Measurements from ENCODE around the gene GPS1.

The GPS1 gene

DNA sequence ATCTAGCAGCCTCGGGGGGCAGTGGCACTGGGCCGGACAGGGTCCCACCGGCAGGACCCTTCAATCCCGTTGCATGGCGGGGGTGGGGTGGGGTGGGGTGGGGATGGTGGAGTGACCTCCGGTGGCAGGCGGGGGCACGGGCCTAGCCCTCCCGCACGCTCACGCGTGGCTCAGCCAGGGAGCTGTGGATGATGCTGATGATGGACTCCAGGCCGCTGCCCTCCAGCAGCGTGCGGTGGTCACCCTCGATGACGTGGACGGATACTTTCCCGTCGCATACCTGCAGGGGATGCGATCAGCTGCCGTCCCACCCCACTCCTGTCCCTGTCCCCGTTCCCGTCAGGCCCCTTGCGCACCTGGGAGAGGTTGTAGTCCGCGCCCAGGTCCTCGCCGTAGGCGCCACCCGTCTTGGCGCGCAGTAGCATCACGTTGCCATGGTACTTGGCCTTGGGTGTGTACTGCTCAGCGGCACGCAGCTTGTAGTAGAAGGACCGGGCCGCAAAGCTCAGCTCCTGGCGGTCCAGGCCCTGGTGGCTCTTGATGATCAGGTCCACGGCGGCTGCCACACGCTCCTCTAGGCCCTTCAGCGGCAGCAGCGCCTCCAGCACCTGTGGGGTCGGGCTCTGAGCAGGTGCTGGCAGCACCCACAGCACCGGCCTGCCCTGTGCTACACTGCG, 27.4 kb downstream of the GPS1 start:
- no peak for DNase-seq (ENCODE audit: extremely low read depth, low read depth)
- TF ChIP-seq, protein P1, sequence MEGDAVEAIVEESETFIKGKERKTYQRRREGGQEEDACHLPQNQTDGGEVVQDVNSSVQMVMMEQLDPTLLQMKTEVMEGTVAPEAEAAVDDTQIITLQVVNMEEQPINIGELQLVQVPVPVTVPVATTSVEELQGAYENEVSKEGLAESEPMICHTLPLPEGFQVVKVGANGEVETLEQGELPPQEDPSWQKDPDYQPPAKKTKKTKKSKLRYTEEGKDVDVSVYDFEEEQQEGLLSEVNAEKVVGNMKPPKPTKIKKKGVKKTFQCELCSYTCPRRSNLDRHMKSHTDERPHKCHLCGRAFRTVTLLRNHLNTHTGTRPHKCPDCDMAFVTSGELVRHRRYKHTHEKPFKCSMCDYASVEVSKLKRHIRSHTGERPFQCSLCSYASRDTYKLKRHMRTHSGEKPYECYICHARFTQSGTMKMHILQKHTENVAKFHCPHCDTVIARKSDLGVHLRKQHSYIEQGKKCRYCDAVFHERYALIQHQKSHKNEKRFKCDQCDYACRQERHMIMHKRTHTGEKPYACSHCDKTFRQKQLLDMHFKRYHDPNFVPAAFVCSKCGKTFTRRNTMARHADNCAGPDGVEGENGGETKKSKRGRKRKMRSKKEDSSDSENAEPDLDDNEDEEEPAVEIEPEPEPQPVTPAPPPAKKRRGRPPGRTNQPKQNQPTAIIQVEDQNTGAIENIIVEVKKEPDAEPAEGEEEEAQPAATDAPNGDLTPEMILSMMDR (IDR thresholded peaks at IDR 0.05; ENCODE audit: low read depth, low read length), result no peak

DNA sequence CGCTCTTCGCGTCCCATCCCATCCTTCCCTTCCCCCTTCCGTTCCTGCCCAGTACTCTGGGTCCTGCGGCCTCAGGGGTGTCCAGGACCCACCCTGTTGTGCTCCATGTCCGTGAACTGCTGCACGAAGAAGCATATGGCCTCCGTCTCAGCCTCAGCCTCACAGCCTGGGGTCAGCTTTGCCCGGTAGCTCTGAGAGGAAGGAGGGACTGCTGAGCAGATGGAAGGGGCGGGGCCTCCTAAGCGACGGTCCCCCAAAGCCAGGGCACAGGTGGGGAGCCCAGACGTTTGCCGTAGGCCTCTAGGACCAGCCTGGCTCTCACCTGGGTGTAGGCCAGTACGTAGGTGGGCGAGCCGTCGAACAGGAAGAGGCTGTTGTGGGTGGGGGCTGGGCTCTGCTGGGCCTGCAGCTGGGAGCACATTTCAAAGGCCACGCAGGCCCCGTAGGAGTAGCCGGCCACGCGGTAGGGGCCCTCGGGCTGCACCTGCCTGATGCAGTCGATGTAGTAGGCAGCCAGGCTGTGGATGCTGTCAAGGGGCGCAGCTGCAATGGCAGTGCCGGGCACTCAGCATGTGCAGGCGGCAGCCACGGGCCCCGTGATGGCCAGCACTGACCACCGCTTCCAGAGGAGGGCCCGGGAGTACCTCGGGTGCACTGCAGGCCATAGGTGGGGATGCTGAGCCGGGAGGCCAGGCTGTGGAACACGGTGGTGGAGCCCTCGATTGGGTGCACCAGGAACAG, 28.5 kb downstream of the GPS1 start:
- no peak for DNase-seq (ENCODE audit: extremely low read depth, low read depth)
- TF ChIP-seq, protein P1 (IDR thresholded peaks at IDR 0.05; ENCODE audit: low read depth, low read length), result no peak

DNA sequence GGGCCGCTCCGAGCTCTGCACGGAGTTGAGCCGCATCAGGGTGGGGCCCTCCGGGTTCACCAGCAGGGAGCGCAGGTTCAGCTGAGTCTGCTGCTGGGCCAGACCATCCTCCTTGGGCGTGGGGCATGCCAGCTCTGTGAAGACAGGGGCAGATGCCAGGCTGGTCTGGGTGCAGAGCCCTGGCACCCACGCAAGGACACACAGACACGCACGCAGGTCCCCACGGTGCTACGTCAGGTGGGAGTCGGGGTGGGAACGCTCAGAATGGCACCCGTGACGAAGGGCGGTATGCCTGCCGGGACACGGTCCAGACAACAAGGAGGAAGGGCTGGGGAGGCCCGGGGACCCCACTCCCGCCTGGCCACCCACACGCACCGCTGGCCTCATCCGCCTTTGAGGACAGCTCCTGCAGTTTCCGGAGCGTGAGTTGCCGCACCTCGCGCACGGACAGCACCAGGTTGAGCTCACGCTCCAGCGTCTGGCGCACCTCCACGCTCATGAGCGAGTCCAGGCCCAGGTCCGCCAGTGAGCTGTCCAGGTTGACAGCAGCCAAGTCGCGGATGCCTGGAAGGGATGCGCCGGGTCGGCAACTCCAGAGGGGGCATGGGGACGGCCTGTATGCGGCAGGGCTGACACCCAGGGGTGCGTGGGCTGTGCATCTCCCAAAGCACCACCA, 29.2 kb downstream of the GPS1 start:
- no peak for DNase-seq (ENCODE audit: extremely low read depth, low read depth)
- TF ChIP-seq, protein P1 (IDR thresholded peaks at IDR 0.05; ENCODE audit: low read depth, low read length), result no peak

DNA sequence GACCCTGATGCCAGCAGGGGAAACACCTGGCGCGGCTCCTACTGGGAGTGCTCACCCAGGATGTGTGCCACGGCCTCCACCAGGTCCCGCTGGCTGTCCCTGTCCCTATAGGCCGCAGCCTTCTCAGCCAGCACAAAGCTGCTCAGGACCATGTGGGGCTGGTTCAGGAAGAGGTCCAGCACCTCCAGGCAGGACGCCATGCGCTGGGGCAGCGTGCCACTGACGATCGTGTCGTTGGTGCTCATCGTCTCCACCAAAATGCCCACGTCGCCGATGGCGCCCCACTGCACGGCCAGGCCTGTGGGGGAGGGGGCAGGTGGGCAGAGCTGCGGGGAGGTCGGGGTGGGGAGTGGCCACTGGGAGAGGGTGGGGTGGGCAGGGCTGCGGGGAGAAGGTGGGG, 29.8 kb downstream of the GPS1 start:
- no peak for DNase-seq (ENCODE audit: extremely low read depth, low read depth)
- TF ChIP-seq, protein P1 (IDR thresholded peaks at IDR 0.05; ENCODE audit: low read depth, low read length), result no peak

DNA sequence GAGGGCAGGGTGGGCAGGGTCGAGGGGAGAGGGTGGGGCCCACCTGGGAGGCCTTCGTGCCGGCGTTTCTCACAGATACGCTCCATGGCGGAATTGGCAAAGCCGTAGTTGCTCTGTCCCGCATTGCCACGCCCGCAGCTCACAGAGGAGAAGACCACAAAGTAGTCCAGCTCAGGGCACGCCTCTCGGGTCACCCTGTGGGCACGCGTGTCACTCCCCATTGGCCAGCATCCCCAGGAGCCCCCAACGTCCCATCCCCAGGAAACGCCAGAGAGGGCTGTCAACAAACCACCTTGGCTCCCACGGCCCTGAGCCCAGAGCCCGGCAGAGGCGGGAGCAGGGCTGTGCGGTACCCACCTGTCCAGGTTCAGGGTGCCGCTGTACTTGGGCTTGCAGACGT, 30.3 kb downstream of the GPS1 start:
- DNase-seq (ENCODE audit: extremely low read depth, low read depth), result no peak
- TF ChIP-seq, protein P1 (IDR thresholded peaks at IDR 0.05; ENCODE audit: low read depth, low read length), result no peak

DNA sequence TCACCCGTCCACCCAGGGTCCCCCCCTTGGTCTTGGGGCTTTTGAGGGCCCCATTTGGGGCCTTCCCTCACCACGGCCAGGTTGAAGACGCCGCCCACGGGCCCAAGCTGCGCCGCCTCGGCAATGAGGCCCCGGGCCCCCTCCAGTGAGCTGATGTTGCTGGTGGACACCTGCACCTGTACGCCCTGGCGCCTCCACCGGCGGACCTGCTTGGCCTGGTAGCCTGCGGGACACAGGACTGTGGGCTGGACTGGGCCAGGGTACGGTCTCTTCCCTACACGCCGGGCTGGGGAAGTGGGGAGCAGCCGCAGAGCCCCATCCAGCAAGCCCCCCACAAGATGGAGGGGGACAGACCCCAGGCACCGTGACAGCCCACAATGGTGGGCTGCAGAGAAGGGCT, 30.8 kb downstream of the GPS1 start:
- no peak for DNase-seq (ENCODE audit: extremely low read depth, low read depth)
- TF ChIP-seq, protein P1 (IDR thresholded peaks at IDR 0.05; ENCODE audit: low read depth, low read length), result no peak

DNA sequence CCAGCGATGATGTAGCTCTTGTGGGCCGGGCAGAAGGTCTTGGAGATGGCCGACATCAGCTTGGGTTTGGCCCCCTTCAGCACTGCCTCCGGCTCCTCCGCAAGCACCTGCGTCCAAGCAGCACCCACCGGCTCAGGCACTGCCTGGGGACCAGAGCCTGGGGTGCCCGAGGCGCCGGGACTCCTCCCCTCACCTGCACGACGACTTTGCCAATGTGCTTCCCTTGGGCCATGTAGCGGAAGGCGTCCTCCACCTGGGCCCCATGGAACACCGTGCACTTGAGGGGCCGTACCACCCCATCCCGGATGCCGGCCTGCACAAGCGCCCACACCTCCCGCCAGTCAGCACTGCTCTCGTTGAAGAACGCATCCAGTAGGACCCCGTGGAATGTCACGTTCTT, 31.3 kb downstream of the GPS1 start:
- no peak for DNase-seq (ENCODE audit: extremely low read depth, low read depth)
- TF ChIP-seq, protein P1 (IDR thresholded peaks at IDR 0.05; ENCODE audit: low read depth, low read length), result no peak
